Testis (tissue), 2 donors: ENCODE data around the gene MARK4.

Experiments used
- CTCF ChIP-seq, 3 experiments: fragments of 450-650 bp in 2 of 3; fragments of 200-600 bp in 1 of 3; sonication (generic) in 1 of 3; IDR thresholded peaks; one replicate each; pipeline ENCODE4 v1.5.1; 2016 to 2019; ENCODE audit warnings: antibody characterized with exemption in 3 of 3, mild to moderate bottlenecking in 2 of 3, moderate library complexity in 1 of 3
- POLR2A ChIP-seq: fragments of 450-650 bp; IDR thresholded peaks from one replicate; pipeline ENCODE4 v1.6.1; 2017; ENCODE audit warnings: antibody characterized with exemption, mild to moderate bottlenecking, moderate library complexity

- TF ChIP-seq POLR2A (no peak), CTCF (IDR thresholded peaks at IDR 0.05) (no peak)
Observed at GRCh38 chr19:45349126-45349415, 98.0 kb downstream of the MARK4 start.
